HG02970 (cell line): ENCODE results near the gene PRPS1.

Experiments used
- ATAC-seq: cut with Tn5 transposase; IDR thresholded peaks from one replicate; pipeline ENCODE4 v1.9.1; 2021; ENCODE audit warnings: mild to moderate bottlenecking, moderate library complexity, moderate number of reproducible peaks; ENCODE audit not compliant: unreplicated experiment, low FRiP score

PRPS1 gene

GRCh38 chrX:107699616-107700015, 71.3 kb downstream of the PRPS1 start:
- ATAC-seq = no peak

- no peak for ATAC-seq
These were observed 72.0 kb downstream of the PRPS1 start for GRCh38 chrX:107700317-107700774.
